Osteocyte (in vitro differentiated cells): ENCODE results near the gene ASXL3. TPM values are rescaled to one million over a fixed set of nuclear protein-coding genes. Genes with fewer than 3 reads are reported as not detected.

ENCODE experiments used
- DNase-seq: peaks from one replicate; pipeline ENCODE4 v3.0.0; 2021; ENCODE audit warnings: mixed read lengths; ENCODE audit not compliant: unreplicated experiment; ENCODE audit errors: extremely low spot score
- H3K27ac Mint-ChIP-seq: one replicate; pipeline ENCODE4 v1.8.0; 2021; ENCODE audit warnings: mild to moderate bottlenecking, mixed read lengths; ENCODE audit not compliant: unreplicated experiment
- H3K27me3 Mint-ChIP-seq: one replicate; pipeline ENCODE4 v1.8.0; 2021; ENCODE audit warnings: mixed read lengths; ENCODE audit not compliant: unreplicated experiment
- H3K36me3 Mint-ChIP-seq: one replicate; pipeline ENCODE4 v1.8.0; 2021; ENCODE audit warnings: mixed read lengths; ENCODE audit not compliant: unreplicated experiment
- H3K4me1 Mint-ChIP-seq: one replicate; pipeline ENCODE4 v1.8.0; 2021; ENCODE audit warnings: mixed read lengths; ENCODE audit not compliant: unreplicated experiment
- H3K4me3 Mint-ChIP-seq: one replicate; pipeline ENCODE4 v1.8.0; 2021; ENCODE audit warnings: mild to moderate bottlenecking, moderate library complexity, mixed read lengths; ENCODE audit not compliant: unreplicated experiment
- H3K9me3 Mint-ChIP-seq: one replicate; pipeline ENCODE4 v1.8.0; 2021; ENCODE audit warnings: mixed read lengths; ENCODE audit not compliant: unreplicated experiment
- CTCF ChIP-seq: fragments of 200-600 bp; sonication (generic); IDR thresholded peaks from 2 replicates; pipeline ENCODE4 v1.5.0; 2021; ENCODE audit warnings: antibody characterized with exemption, mild to moderate bottlenecking, moderate library complexity
- total RNA-seq: library from RNA; stranded (reverse); gene quantifications from 2 replicates; pipeline ENCODE4 v1.2.1, GENCODE V29; 2021

The ASXL3 gene
- total RNA-seq, 1 donor from 2014 or later, result 7.2 TPM

- Mint-ChIP-seq H3K27ac (no peak overlapping the region), H3K4me3 (no peak overlapping the region), H3K36me3 (peaks cover 25% of the 10 kb centered on the region), H3K27me3 (no peaks in the 10 kb centered on the region), H3K4me1 (no peaks in the 10 kb centered on the region), H3K9me3 (no peaks in the 10 kb centered on the region)
- no peak for TF ChIP-seq CTCF
- DNase-seq, result no peak
Observed at GRCh38 chr18:33735428-33735827, 157.4 kb downstream of the ASXL3 start.

DNA sequence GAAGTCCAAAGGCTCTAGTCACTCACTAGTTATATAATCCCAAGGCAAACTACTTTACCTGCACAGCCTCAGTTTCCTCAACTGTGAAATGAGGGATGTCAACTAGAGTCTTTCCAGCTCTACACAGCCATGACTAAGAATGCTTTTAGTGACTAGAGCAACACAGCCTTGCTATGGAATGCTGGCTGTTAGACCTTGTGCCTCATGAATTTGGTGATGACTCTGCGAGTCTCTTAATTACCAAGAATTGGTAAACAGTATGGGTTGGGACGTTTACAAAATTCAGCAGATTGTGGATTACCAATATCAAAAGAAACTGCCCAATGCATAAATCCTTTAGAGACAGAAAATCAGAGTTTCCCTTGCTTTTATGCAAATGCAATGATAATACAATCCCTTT lies 163.7 kb downstream of the ASXL3 start:
- Mint-ChIP-seq H3K4me1 (no peaks in the 10 kb centered on the region), H3K36me3 (peaks cover 41% of the 10 kb centered on the region), H3K27ac (no peak overlapping the region), H3K9me3 (no peaks in the 10 kb centered on the region), H3K27me3 (no peaks in the 10 kb centered on the region), H3K4me3 (no peak overlapping the region)
- DNase-seq, result no peak
- no peak for TF ChIP-seq CTCF

GRCh38 chr18:33744032-33744697 lies 166.1 kb downstream of the ASXL3 start:
- no peak overlapping the region for H3K27ac Mint-ChIP-seq
- H3K4me3 Mint-ChIP-seq, result no peak overlapping the region
- DNase-seq, result no peak
- no peaks in the 10 kb centered on the region for H3K9me3 Mint-ChIP-seq
- peaks cover 35% of the 10 kb centered on the region for H3K36me3 Mint-ChIP-seq
- H3K27me3 Mint-ChIP-seq, result no peaks in the 10 kb centered on the region
- TF ChIP-seq CTCF, result no peak
- H3K4me1 Mint-ChIP-seq, result no peaks in the 10 kb centered on the region

DNA sequence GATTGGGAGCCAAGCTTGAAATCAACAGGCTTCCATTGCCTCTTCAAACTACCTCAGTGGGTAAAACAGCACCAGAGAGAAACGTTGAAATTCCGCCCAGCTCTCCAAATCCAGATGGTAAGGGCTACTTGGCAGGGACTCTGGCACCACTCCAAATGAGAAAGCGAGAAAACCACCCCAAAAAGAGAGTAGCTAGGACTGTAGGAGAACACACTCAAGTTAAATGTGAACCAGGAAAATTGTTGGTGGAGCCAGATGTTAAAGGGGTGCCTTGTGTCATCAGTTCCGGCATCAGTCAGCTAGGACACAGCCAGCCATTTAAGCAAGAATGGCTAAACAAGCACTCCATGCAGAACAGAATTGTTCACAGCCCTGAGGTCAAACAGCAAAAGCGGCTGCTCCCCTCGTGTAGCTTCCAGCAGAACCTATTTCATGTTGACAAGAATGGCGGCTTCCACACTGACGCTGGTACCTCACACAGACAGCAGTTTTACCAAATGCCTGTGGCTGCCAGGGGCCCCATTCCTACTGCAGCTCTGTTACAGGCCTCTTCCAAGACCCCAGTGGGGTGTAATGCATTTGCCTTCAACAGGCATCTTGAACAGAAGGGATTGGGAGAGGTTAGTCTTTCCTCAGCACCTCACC lies 167.3 kb downstream of the ASXL3 start:
- no peak for DNase-seq
- TF ChIP-seq CTCF, result no peak
- H3K4me3 Mint-ChIP-seq, result no peak overlapping the region
- peaks cover 11% of the 10 kb centered on the region for H3K4me1 Mint-ChIP-seq
- peaks cover 26% of the 10 kb centered on the region for H3K36me3 Mint-ChIP-seq
- H3K9me3 Mint-ChIP-seq, result no peaks in the 10 kb centered on the region
- no peaks in the 10 kb centered on the region for H3K27me3 Mint-ChIP-seq
- no peak overlapping the region for H3K27ac Mint-ChIP-seq

DNA sequence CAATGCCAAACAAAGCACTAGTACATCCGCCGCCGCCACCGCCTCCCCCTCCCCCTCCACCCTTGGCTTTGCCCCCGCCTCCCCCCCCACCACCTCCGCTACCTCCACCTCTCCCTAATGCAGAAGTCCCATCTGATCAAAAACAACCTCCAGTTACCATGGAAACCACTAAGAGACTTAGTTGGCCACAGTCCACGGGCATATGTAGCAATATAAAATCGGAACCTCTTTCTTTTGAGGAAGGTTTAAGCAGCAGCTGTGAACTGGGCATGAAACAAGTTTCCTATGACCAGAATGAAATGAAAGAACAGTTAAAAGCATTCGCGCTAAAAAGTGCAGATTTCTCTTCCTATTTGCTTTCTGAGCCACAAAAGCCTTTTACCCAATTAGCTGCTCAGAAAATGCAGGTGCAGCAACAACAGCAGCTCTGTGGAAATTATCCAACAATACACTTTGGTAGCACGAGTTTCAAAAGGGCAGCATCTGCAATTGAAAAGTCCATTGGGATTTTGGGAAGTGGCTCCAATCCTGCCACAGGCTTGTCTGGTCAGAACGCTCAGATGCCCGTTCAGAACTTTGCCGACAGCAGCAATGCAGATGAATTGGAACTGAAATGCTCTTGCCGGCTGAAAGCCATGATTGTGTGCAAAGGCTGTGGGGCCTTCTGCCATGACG lies 168.0 kb downstream of the ASXL3 start:
- TF ChIP-seq CTCF, result no peak
- H3K27ac Mint-ChIP-seq, result no peak overlapping the region

More for the DNA sequence above, 168.0 kb downstream of the ASXL3 start:
- no peak overlapping the region for H3K4me3 Mint-ChIP-seq
- DNase-seq, result no peak
- peaks cover 18% of the 10 kb centered on the region for H3K4me1 Mint-ChIP-seq
- H3K36me3 Mint-ChIP-seq, result peaks cover 26% of the 10 kb centered on the region
- no peaks in the 10 kb centered on the region for H3K27me3 Mint-ChIP-seq
- H3K9me3 Mint-ChIP-seq, result no peaks in the 10 kb centered on the region
